NT2/D1 (cell line): ENCODE measurements around the gene SPDYE4.
A peak's percentile ranks its signal among the peaks of the same experiment; 100 is the strongest.

Experiments
- DNase-seq: peaks from one replicate; pipeline ENCODE4 v3.0.0-alpha.2; 2011; ENCODE audit warnings: low read depth, low spot score
- H3K27me3 ChIP-seq: 2 replicates; pipeline ENCODE4 v1.6.0; 2011; ENCODE audit warnings: mild to moderate bottlenecking; ENCODE audit not compliant: insufficient read length, insufficient read depth
- H3K36me3 ChIP-seq: 2 replicates; pipeline ENCODE4 v1.6.1; 2011; ENCODE audit warnings: mild to moderate bottlenecking, low read length, mixed read lengths; ENCODE audit not compliant: insufficient read depth, insufficient read length
- H3K4me1 ChIP-seq: 2 replicates; pipeline ENCODE4 v1.5.1; 2011; ENCODE audit not compliant: insufficient read depth, insufficient read length
- H3K4me3 ChIP-seq: 2 replicates; pipeline ENCODE4 v1.5.1; 2011; ENCODE audit warnings: low read depth; ENCODE audit not compliant: insufficient read length
- H3K9ac ChIP-seq: 2 replicates; pipeline ENCODE4 v1.6.0; 2011; ENCODE audit warnings: low read depth; ENCODE audit not compliant: insufficient read length
- H3K9me3 ChIP-seq: 2 replicates; pipeline ENCODE4 v1.5.1; 2011; ENCODE audit warnings: mild to moderate bottlenecking, low read length; ENCODE audit not compliant: insufficient read depth
- SUZ12 ChIP-seq: IDR thresholded peaks from 2 replicates; pipeline ENCODE4 v1.6.1; 2011; ENCODE audit not compliant: insufficient read length, insufficient read depth; ENCODE audit errors: extremely low read depth
- YY1 ChIP-seq: IDR thresholded peaks from 2 replicates; pipeline ENCODE4 v1.6.1; 2011; ENCODE audit not compliant: insufficient read length, insufficient read depth
- ZNF274 ChIP-seq: IDR thresholded peaks from 2 replicates; pipeline ENCODE4 v1.6.1; 2011; ENCODE audit warnings: mild to moderate bottlenecking, low read depth, low read length

Gene SPDYE4

GRCh38 chr17:8739097-8739496 is 19.2 kb downstream of the SPDYE4 start:
- peak; percentile 55 for DNase-seq
- Histone ChIP-seq H3K9me3 (no peaks in the 10 kb centered on the region), H3K36me3 (no peaks in the 10 kb centered on the region), H3K4me3 (no peak overlapping the region), H3K4me1 (no peaks in the 10 kb centered on the region), H3K9ac (no peak overlapping the region), H3K27me3 (no peaks in the 10 kb centered on the region)
- TF ChIP-seq SUZ12 (no peak), ZNF274 (no peak), YY1 (no peak)

GRCh38 chr17:8736796-8737195 is 21.6 kb downstream of the SPDYE4 start:
- DNase-seq: no peak
- TF ChIP-seq YY1: no peak
- TF ChIP-seq ZNF274: no peak
- TF ChIP-seq SUZ12: no peak
- H3K27me3 ChIP-seq: no peaks in the 10 kb centered on the region
- no peak overlapping the region for H3K9ac ChIP-seq
- no peaks in the 10 kb centered on the region for H3K4me1 ChIP-seq
- no peaks in the 10 kb centered on the region for H3K9me3 ChIP-seq
- H3K36me3 ChIP-seq: no peaks in the 10 kb centered on the region
- H3K4me3 ChIP-seq: no peak overlapping the region

GRCh38 chr17:8736362-8736761 is 22.0 kb downstream of the SPDYE4 start:
- Histone ChIP-seq H3K36me3 (no peaks in the 10 kb centered on the region), H3K4me1 (no peaks in the 10 kb centered on the region), H3K9me3 (no peaks in the 10 kb centered on the region), H3K4me3 (no peak overlapping the region), H3K27me3 (no peaks in the 10 kb centered on the region), H3K9ac (no peak overlapping the region)
- TF ChIP-seq ZNF274: no peak
- no peak for TF ChIP-seq SUZ12
- TF ChIP-seq YY1: no peak
- no peak for DNase-seq

GRCh38 chr17:8735336-8735939 is 22.9 kb downstream of the SPDYE4 start:
- Histone ChIP-seq H3K9ac (no peak overlapping the region), H3K4me3 (no peak overlapping the region), H3K36me3 (no peaks in the 10 kb centered on the region), H3K4me1 (no peaks in the 10 kb centered on the region), H3K9me3 (no peaks in the 10 kb centered on the region), H3K27me3 (no peaks in the 10 kb centered on the region)
- no peak for TF ChIP-seq SUZ12
- DNase-seq: no peak

- Histone ChIP-seq H3K4me1 (no peaks in the 10 kb centered on the region), H3K36me3 (no peaks in the 10 kb centered on the region), H3K9me3 (no peaks in the 10 kb centered on the region), H3K4me3 (no peak overlapping the region), H3K27me3 (no peaks in the 10 kb centered on the region), H3K9ac (no peak overlapping the region)
- no peak for DNase-seq
- TF ChIP-seq YY1 (no peak), ZNF274 (no peak), SUZ12 (no peak)
These were observed 23.5 kb downstream of the SPDYE4 start for GRCh38 chr17:8734876-8735275.

GRCh38 chr17:8732406-8733085 is 25.8 kb downstream of the SPDYE4 start:
- DNase-seq: no peak
- no peaks in the 10 kb centered on the region for H3K36me3 ChIP-seq
- no peaks in the 10 kb centered on the region for H3K27me3 ChIP-seq
- H3K9me3 ChIP-seq: no peaks in the 10 kb centered on the region
- no peak overlapping the region for H3K9ac ChIP-seq
- TF ChIP-seq ZNF274 (no peak), YY1 (no peak)
- H3K4me3 ChIP-seq: no peak overlapping the region
- H3K4me1 ChIP-seq: no peaks in the 10 kb centered on the region

GRCh38 chr17:8729860-8730259 is 28.5 kb downstream of the SPDYE4 start:
- no peak for DNase-seq
- peaks cover 2% of the 10 kb centered on the region for H3K4me1 ChIP-seq
- H3K36me3 ChIP-seq: no peaks in the 10 kb centered on the region
- TF ChIP-seq YY1 (no peak), SUZ12 (no peak), ZNF274 (no peak)
- no peak overlapping the region for H3K9ac ChIP-seq
- H3K27me3 ChIP-seq: no peaks in the 10 kb centered on the region
- H3K4me3 ChIP-seq: no peak overlapping the region
- no peaks in the 10 kb centered on the region for H3K9me3 ChIP-seq
